HepG2 (cell line): ENCODE measurements around the gene RAB40C. TPM values are rescaled to one million over a fixed set of nuclear protein-coding genes. Genes with fewer than 3 reads are reported as not detected.

Source experiments
- KLF12 ChIP-seq: sonication (generic); formaldehyde crosslinking; IDR thresholded peaks from 2 replicates; pipeline ENCODE4 v1.4.0; 2020; ENCODE audit warnings: missing genetic modification reagents, borderline replicate concordance
- LBX2 ChIP-seq: sonication (generic); formaldehyde crosslinking; IDR thresholded peaks from 2 replicates; pipeline ENCODE4 v1.5.0; 2020; ENCODE audit warnings: missing genetic modification reagents, mild to moderate bottlenecking, borderline replicate concordance
- YY1 ChIP-seq: IDR thresholded peaks from 2 replicates; pipeline ENCODE4 v1.6.1; 2011; ENCODE audit warnings: low read length, low read depth, moderate library complexity, mild to moderate bottlenecking; ENCODE audit not compliant: insufficient read depth, insufficient replicate concordance
- ZNF407 ChIP-seq: sonication (generic); formaldehyde crosslinking; IDR thresholded peaks from one replicate; pipeline ENCODE4 v1.5.1; 2020; ENCODE audit warnings: mild to moderate bottlenecking, missing genetic modification reagents; ENCODE audit errors: not compliant biosample characterization
- ZNF710 ChIP-seq: sonication (generic); formaldehyde crosslinking; IDR thresholded peaks from 2 replicates; pipeline ENCODE4 v1.5.0; 2020; ENCODE audit warnings: mild to moderate bottlenecking, missing genetic modification reagents, borderline replicate concordance
- polyA plus RNA-seq, 8 experiments: library from polyadenylated mRNA; depleted of rRNA in 3 of 8; stranded (reverse) in 7 of 8; unstranded in 1 of 8; fragments of >200 nt; fragmentation: Illumina TruSeq in 4 of 8; extraction: Trizol in 4 of 8; gene quantifications; 2 replicates each; pipeline versions ENCODE4 v1.2.1 to v1.2.3, GENCODE V29; 2011 to 2016; ENCODE audit warnings: low read depth in 4 of 8, missing spikeins in 1 of 8, mixed read lengths in 1 of 8; ENCODE audit not compliant: insufficient read depth in 1 of 8
- total RNA-seq, 5 experiments: library from RNA; depleted of rRNA; stranded (reverse); fragments of >200 nt; fragmentation: Illumina TruSeq; extraction: Trizol; gene quantifications; 2 replicates each; pipeline ENCODE4 v1.2.3, GENCODE V29; 2016; ENCODE audit warnings: low read depth in 1 of 5
- TF ChIP-seq, protein P1 (sequence below): sonication (generic); formaldehyde crosslinking; IDR thresholded peaks from 2 replicates; pipeline ENCODE4 v1.4.0; 2020; ENCODE audit warnings: missing genetic modification reagents
- TF ChIP-seq, protein P2 (sequence below): sonication (generic); formaldehyde crosslinking; IDR thresholded peaks from 2 replicates; pipeline ENCODE4 v1.5.0; 2020; ENCODE audit warnings: mild to moderate bottlenecking, missing genetic modification reagents
- TF ChIP-seq, protein P3 (sequence below): sonication (generic); formaldehyde crosslinking; IDR thresholded peaks from 2 replicates; pipeline ENCODE4 v1.5.0; 2020; ENCODE audit warnings: mild to moderate bottlenecking, missing genetic modification reagents, moderate library complexity

The RAB40C gene
- total and polyA plus RNA-seq, 2 of the 13 experiments (the other 11 are each of a cell fraction or from before 2014, with no cell fraction given), result 7.7 to 11.5 TPM

DNA sequence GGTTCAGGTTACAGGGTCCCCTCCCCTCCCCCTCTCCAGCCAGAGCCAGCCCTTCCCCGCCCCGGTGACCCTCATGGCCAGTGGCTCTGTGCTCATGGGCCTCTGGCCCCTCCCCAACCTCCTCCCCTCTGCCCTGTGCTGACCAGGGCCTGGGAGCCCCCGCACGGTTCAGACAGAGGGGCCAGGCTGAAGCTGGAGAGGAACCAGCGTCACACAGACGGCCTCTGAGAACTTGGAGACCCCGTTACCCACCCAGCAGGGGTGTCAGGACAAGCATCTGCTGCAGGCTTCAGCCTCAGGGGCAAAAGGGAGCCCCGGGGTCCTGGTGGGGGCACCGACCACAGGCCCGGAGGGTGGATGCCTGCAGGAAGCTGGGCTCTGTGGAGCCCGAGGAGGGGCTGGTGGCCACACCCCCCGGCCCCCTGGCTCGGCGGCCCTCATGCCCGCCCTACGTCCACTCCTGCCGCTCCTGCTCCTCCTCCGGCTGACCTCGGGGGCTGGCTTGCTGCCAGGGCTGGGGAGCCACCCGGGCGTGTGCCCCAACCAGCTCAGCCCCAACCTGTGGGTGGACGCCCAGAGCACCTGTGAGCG, 41.0 kb downstream of the RAB40C start, which contains the start of gene WFIKKN1 (continued):
- TF ChIP-seq, protein P1, sequence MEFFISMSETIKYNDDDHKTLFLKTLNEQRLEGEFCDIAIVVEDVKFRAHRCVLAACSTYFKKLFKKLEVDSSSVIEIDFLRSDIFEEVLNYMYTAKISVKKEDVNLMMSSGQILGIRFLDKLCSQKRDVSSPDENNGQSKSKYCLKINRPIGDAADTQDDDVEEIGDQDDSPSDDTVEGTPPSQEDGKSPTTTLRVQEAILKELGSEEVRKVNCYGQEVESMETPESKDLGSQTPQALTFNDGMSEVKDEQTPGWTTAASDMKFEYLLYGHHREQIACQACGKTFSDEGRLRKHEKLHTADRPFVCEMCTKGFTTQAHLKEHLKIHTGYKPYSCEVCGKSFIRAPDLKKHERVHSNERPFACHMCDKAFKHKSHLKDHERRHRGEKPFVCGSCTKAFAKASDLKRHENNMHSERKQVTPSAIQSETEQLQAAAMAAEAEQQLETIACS (CRISPR knock-in tag), result no peak
- TF ChIP-seq ZNF407 (no peak), LBX2 (CRISPR knock-in tag) (0 out of 2 replicates have a peak, but pooled peaks have one; percentile 7), KLF12 (no peak), YY1 (no peak), ZNF710 (CRISPR knock-in tag) (no peak; the same call in 1 of the 2 replicates)
- TF ChIP-seq, protein P2, sequence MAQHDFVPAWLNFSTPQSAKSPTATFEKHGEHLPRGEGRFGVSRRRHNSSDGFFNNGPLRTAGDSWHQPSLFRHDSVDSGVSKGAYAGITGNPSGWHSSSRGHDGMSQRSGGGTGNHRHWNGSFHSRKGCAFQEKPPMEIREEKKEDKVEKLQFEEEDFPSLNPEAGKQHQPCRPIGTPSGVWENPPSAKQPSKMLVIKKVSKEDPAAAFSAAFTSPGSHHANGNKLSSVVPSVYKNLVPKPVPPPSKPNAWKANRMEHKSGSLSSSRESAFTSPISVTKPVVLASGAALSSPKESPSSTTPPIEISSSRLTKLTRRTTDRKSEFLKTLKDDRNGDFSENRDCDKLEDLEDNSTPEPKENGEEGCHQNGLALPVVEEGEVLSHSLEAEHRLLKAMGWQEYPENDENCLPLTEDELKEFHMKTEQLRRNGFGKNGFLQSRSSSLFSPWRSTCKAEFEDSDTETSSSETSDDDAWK (CRISPR knock-in tag), result no peak
- TF ChIP-seq, protein P3, sequence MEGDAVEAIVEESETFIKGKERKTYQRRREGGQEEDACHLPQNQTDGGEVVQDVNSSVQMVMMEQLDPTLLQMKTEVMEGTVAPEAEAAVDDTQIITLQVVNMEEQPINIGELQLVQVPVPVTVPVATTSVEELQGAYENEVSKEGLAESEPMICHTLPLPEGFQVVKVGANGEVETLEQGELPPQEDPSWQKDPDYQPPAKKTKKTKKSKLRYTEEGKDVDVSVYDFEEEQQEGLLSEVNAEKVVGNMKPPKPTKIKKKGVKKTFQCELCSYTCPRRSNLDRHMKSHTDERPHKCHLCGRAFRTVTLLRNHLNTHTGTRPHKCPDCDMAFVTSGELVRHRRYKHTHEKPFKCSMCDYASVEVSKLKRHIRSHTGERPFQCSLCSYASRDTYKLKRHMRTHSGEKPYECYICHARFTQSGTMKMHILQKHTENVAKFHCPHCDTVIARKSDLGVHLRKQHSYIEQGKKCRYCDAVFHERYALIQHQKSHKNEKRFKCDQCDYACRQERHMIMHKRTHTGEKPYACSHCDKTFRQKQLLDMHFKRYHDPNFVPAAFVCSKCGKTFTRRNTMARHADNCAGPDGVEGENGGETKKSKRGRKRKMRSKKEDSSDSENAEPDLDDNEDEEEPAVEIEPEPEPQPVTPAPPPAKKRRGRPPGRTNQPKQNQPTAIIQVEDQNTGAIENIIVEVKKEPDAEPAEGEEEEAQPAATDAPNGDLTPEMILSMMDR (CRISPR knock-in tag), result no peak
